Mammary epithelial cell (primary cell): ENCODE measurements around the gene ROBO4.

Experiments
- EZH2 ChIP-seq: IDR thresholded peaks from 2 replicates; pipeline ENCODE4 v1.6.1; 2012; ENCODE audit warnings: low read length, inconsistent platforms, borderline replicate concordance
- TF ChIP-seq, protein P1 (sequence below), 2 donors: IDR thresholded peaks in 1 of 2; conservative IDR thresholded peaks in 1 of 2; 2 replicates each; pipeline ENCODE4 v1.5.1; 2011 to 2012; ENCODE audit warnings: inconsistent platforms in 2 of 2, low read length in 2 of 2, mild to moderate bottlenecking in 2 of 2, control low read depth in 1 of 2, low read depth in 1 of 2; ENCODE audit not compliant: insufficient read depth in 1 of 2; ENCODE audit errors: extremely low read depth in 1 of 2

DNA sequence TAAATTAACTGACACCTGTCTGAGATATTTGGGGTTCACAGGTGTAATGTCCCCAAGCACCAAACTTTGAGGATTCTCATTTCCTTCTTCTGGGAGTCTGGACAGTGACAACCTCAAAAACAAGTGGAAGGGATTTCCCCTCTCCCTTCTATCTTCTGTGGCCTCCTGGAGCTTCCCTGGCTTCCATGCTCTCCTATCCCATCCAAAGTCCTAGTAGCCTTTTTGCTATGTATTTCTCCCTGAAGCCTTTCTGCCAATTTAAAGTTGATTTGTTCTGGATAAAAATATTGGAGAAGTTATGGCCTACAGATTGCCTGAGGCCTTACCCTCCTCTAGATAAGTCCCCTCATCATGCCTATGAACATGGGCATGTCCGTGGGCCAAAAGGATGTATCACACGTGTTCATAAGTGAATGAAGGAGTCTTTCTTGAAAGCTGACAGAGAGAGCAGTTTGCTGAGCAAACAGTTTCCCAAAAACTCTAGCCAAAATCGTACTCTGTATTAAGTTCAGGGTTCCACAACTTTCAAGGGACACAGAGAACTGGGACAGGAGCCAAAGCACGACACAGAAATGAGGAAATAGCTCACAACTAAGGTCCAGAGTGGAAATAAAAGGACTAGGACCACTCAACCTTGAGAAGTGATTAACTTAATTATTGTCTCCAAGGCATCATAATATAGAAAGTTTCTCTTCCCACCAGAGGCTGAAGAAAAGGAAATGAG, 31.4 kb upstream of the ROBO4 start:
- TF ChIP-seq, protein P1, sequence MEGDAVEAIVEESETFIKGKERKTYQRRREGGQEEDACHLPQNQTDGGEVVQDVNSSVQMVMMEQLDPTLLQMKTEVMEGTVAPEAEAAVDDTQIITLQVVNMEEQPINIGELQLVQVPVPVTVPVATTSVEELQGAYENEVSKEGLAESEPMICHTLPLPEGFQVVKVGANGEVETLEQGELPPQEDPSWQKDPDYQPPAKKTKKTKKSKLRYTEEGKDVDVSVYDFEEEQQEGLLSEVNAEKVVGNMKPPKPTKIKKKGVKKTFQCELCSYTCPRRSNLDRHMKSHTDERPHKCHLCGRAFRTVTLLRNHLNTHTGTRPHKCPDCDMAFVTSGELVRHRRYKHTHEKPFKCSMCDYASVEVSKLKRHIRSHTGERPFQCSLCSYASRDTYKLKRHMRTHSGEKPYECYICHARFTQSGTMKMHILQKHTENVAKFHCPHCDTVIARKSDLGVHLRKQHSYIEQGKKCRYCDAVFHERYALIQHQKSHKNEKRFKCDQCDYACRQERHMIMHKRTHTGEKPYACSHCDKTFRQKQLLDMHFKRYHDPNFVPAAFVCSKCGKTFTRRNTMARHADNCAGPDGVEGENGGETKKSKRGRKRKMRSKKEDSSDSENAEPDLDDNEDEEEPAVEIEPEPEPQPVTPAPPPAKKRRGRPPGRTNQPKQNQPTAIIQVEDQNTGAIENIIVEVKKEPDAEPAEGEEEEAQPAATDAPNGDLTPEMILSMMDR (conservative IDR thresholded peaks at IDR 0.05 in 1 of 2, IDR thresholded peaks at IDR 0.05 in 1 of 2; ENCODE audit: extremely low read depth in 1 of 2, insufficient read depth in 1 of 2, low read depth in 1 of 2, low read length in 2 of 2), result no peak
- TF ChIP-seq EZH2, result no peak
